Calu3 (cell line): ENCODE data around the gene ZEB2. TPM values are rescaled to one million over a fixed set of nuclear protein-coding genes. Genes with fewer than 3 reads are reported as not detected.

Experiments
- BruUV-seq: library from RNA; stranded (reverse); fragments of 400-500 nt; replicated peaks from 2 replicates; lab custom pipeline; 2021; lab: Mats Ljungman, UMichigan
- CTCF ChIA-PET: fragments of 300-600 bp; sonication (Branson Sonifier 250); formaldehyde crosslinking; loops from one replicate; lab custom pipeline; 2022; ENCODE audit warnings: antibody characterized with exemption; lab: Charles Lee
- DNase-seq: peaks from one replicate; pipeline ENCODE4 v3.0.0; 2022
- H3K27ac Mint-ChIP-seq: one replicate; pipeline ENCODE4 v1.8.0; 2022; ENCODE audit warnings: mixed read lengths; ENCODE audit not compliant: unreplicated experiment
- H3K27me3 Mint-ChIP-seq: one replicate; pipeline ENCODE4 v1.8.0; 2022; ENCODE audit warnings: mixed read lengths; ENCODE audit not compliant: unreplicated experiment
- H3K36me3 Mint-ChIP-seq: one replicate; pipeline ENCODE4 v1.8.0; 2022; ENCODE audit warnings: mild to moderate bottlenecking, moderate library complexity, mixed read lengths; ENCODE audit not compliant: insufficient read depth, unreplicated experiment
- H3K4me1 Mint-ChIP-seq: one replicate; pipeline ENCODE4 v1.8.0; 2022; ENCODE audit warnings: mild to moderate bottlenecking, low read depth, mixed read lengths; ENCODE audit not compliant: unreplicated experiment
- H3K4me3 Mint-ChIP-seq: one replicate; pipeline ENCODE4 v1.8.0; 2022; ENCODE audit warnings: mild to moderate bottlenecking, low read depth, moderate library complexity, mixed read lengths; ENCODE audit not compliant: unreplicated experiment
- H3K9me3 Mint-ChIP-seq: one replicate; pipeline ENCODE4 v1.8.0; 2022; ENCODE audit warnings: low read depth, mixed read lengths; ENCODE audit not compliant: unreplicated experiment
- CTCF ChIP-seq: fragments of 200-600 bp; IDR thresholded peaks from one replicate; pipeline ENCODE4 v1.8.0; 2022; ENCODE audit warnings: antibody characterized with exemption; ENCODE audit not compliant: unreplicated experiment
- intact Hi-C: fragments of 100-400 bp; cut with micrococcal nuclease; formaldehyde crosslinking; loops from one replicate; pipeline ENCODE4 v1.10.0; 2022; ENCODE audit not compliant: unreplicated experiment
- total RNA-seq: library from RNA; stranded (reverse); gene quantifications from 2 replicates; pipeline ENCODE4 v1.2.3, GENCODE V29; 2022

The ZEB2 gene
- total RNA-seq, 1 experiment from 2014 or later, result 0.97 TPM

- Mint-ChIP-seq H3K4me1 (no peaks in the 10 kb centered on the region), H3K4me3 (no peak overlapping the region), H3K27me3 (no peaks in the 10 kb centered on the region), H3K36me3 (no peaks in the 10 kb centered on the region), H3K9me3 (no peaks in the 10 kb centered on the region), H3K27ac (no peak overlapping the region)
- BruUV-seq, result no TSS peak
- CTCF ChIA-PET, result interaction anchor here (0.7 kb wide), 1 partner anchor 1231 kb away, joined by 3 read pairs; no protein-coding TSS in a partner anchor
- no peak for DNase-seq
- intact Hi-C loops, result no loop called here
- no peak for TF ChIP-seq CTCF
These were observed 32.9 kb upstream of the ZEB2 start for GRCh38 chr2:144552821-144553220.

GRCh38 chr2:144550911-144551310 is 31.0 kb upstream of the ZEB2 start:
- intact Hi-C loops, result no loop called here
- no peaks in the 10 kb centered on the region for H3K9me3 Mint-ChIP-seq
- no TSS peak for BruUV-seq
- no peak for DNase-seq
- CTCF ChIA-PET, result no interaction called here
- no peak for TF ChIP-seq CTCF
- no peak overlapping the region for H3K27ac Mint-ChIP-seq
- no peaks in the 10 kb centered on the region for H3K4me1 Mint-ChIP-seq
- no peaks in the 10 kb centered on the region for H3K36me3 Mint-ChIP-seq
- H3K27me3 Mint-ChIP-seq, result no peaks in the 10 kb centered on the region
- no peak overlapping the region for H3K4me3 Mint-ChIP-seq

GRCh38 chr2:144550084-144550483 is 30.2 kb upstream of the ZEB2 start:
- CTCF ChIA-PET, result no interaction called here
- H3K4me3 Mint-ChIP-seq, result no peak overlapping the region
- H3K36me3 Mint-ChIP-seq, result no peaks in the 10 kb centered on the region
- no peaks in the 10 kb centered on the region for H3K4me1 Mint-ChIP-seq
- no peak for DNase-seq
- intact Hi-C loops, result no loop called here
- H3K9me3 Mint-ChIP-seq, result no peaks in the 10 kb centered on the region
- BruUV-seq, result no TSS peak
- TF ChIP-seq CTCF, result no peak
- no peak overlapping the region for H3K27ac Mint-ChIP-seq
- no peaks in the 10 kb centered on the region for H3K27me3 Mint-ChIP-seq

DNA sequence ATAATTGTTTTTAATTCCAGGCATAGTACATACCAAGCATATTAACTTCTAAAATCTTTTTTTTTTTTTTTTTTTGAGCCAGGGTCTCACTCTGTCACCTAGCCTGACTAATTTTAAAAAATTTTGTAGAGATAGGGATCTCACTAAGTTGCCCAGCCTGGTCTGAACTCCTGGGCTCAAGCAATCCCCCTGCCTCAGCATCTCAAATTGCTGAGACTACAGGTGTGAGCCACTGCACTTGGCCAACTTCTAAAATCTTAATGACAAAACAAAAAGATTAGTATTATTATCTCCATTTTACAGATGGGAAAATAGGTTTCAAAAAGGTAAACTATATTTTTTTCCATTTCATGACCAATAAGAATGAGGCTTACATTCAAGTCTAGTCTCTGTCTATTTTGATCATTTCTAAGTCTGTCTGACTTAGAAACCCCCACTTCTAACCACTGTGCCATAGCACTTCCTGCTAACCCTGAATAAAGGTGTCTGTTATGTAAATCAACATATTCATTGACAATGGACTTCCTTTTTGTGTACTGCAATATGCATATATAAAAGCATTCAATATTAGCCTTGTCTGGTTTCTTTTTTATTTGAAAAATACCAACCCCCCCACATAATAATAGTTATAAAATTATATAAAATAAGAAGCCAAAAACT is 28.7 kb upstream of the ZEB2 start:
- no peak for TF ChIP-seq CTCF
- no peaks in the 10 kb centered on the region for H3K4me1 Mint-ChIP-seq
- no TSS peak for BruUV-seq
- H3K9me3 Mint-ChIP-seq, result no peaks in the 10 kb centered on the region
- intact Hi-C loops, result no loop called here
- no peaks in the 10 kb centered on the region for H3K36me3 Mint-ChIP-seq
- H3K27ac Mint-ChIP-seq, result no peak overlapping the region
- no peak overlapping the region for H3K4me3 Mint-ChIP-seq
- H3K27me3 Mint-ChIP-seq, result no peaks in the 10 kb centered on the region
- DNase-seq, result no peak
- CTCF ChIA-PET, result no interaction called here
